MM.1S (cell line): ENCODE data around the gene GJD4.

ENCODE experiments used
- CTCF ChIP-seq: fragments of 300-600 bp; sonication (generic); IDR thresholded peaks from 2 replicates; pipeline ENCODE4 v1.5.1; 2016; ENCODE audit warnings: antibody characterized with exemption, low read length, mixed read lengths
- EZH2 ChIP-seq: fragments of 300-600 bp; sonication (generic); optimal IDR thresholded peaks from 2 replicates; pipeline ENCODE3; 2017; ENCODE audit warnings: low read depth, mild to moderate bottlenecking, antibody characterized with exemption, low read length, mixed read lengths

- TF ChIP-seq CTCF (no peak), EZH2 (no peak)
Observed at GRCh38 chr10:35606430-35606829, 1.3 kb downstream of the GJD4 start.
